ENCODE data around the gene RNF133.

Gene RNF133

GRCh38 chr7:122699017-122699416 lies at the start of gene RNF133:
TSS of gene RNF133 (minus strand) at chr7:122699117. CDS start at chr7:122698918, 199 bp downstream.
- H3K36me3 Mint-ChIP-seq, result no peaks in the 10 kb centered on the region
- no peaks in the 10 kb centered on the region for H3K27me3 Mint-ChIP-seq
- H3K27ac Mint-ChIP-seq, result no peak within 1 kb of the TSS
- peaks cover 15% of the 10 kb centered on the region for H3K9me3 Mint-ChIP-seq
- H3K4me1 Mint-ChIP-seq, result no peaks in the 10 kb centered on the region
- DNase-seq, result no peak
- CTCF ChIA-PET, result no interaction called here
- no peak within 1 kb of the TSS for H3K4me3 Mint-ChIP-seq

GRCh38 chr7:122748195-122748594 lies 49.3 kb upstream of the RNF133 start:
- H3K4me1 Mint-ChIP-seq, result no peaks in the 10 kb centered on the region
- CTCF ChIA-PET, result no interaction called here
- no peaks in the 10 kb centered on the region for H3K36me3 Mint-ChIP-seq
- H3K4me3 Mint-ChIP-seq, result no peak overlapping the region
- DNase-seq, result no peak
- no peaks in the 10 kb centered on the region for H3K9me3 Mint-ChIP-seq
- H3K27ac Mint-ChIP-seq, result no peak overlapping the region
- no peaks in the 10 kb centered on the region for H3K27me3 Mint-ChIP-seq

GRCh38 chr7:122746948-122747347 lies 48.0 kb upstream of the RNF133 start:
- H3K9me3 Mint-ChIP-seq, result no peaks in the 10 kb centered on the region
- no peaks in the 10 kb centered on the region for H3K4me1 Mint-ChIP-seq
- no peaks in the 10 kb centered on the region for H3K27me3 Mint-ChIP-seq
- no peak overlapping the region for H3K27ac Mint-ChIP-seq
- H3K36me3 Mint-ChIP-seq, result no peaks in the 10 kb centered on the region
- CTCF ChIA-PET, result no interaction called here
- no peak overlapping the region for H3K4me3 Mint-ChIP-seq
- DNase-seq, result no peak

GRCh38 chr7:122743211-122743610 lies 44.3 kb upstream of the RNF133 start:
- no peaks in the 10 kb centered on the region for H3K27me3 Mint-ChIP-seq

GRCh38 chr7:122738947-122739346 lies 40.0 kb upstream of the RNF133 start:
- Mint-ChIP-seq H3K9me3 (peaks cover 2% of the 10 kb centered on the region), H3K36me3 (no peaks in the 10 kb centered on the region), H3K4me3 (no peak overlapping the region), H3K27me3 (no peaks in the 10 kb centered on the region), H3K4me1 (no peaks in the 10 kb centered on the region), H3K27ac (no peak overlapping the region)
- CTCF ChIA-PET, result no interaction called here
- no peak for DNase-seq

More at GRCh38 chr7:122743211-122743610, 44.3 kb upstream of the RNF133 start:
- DNase-seq, result no peak
- CTCF ChIA-PET, result no interaction called here
- Mint-ChIP-seq H3K4me3 (no peak overlapping the region), H3K9me3 (no peaks in the 10 kb centered on the region), H3K36me3 (no peaks in the 10 kb centered on the region), H3K27ac (no peak overlapping the region), H3K4me1 (no peaks in the 10 kb centered on the region)

GRCh38 chr7:122736183-122736582 lies 37.3 kb upstream of the RNF133 start:
- Mint-ChIP-seq H3K27me3 (no peaks in the 10 kb centered on the region), H3K36me3 (no peaks in the 10 kb centered on the region), H3K27ac (no peak overlapping the region), H3K4me1 (no peaks in the 10 kb centered on the region), H3K9me3 (peaks cover 2% of the 10 kb centered on the region), H3K4me3 (no peak overlapping the region)
- CTCF ChIA-PET, result no interaction called here
- no peak for DNase-seq

- Mint-ChIP-seq H3K4me3 (no peak overlapping the region), H3K9me3 (peaks cover 2% of the 10 kb centered on the region), H3K36me3 (no peaks in the 10 kb centered on the region), H3K27ac (no peak overlapping the region), H3K4me1 (no peaks in the 10 kb centered on the region), H3K27me3 (no peaks in the 10 kb centered on the region)
- CTCF ChIA-PET, result no interaction called here
- DNase-seq, result no peak
Observed at GRCh38 chr7:122727759-122728158, 28.8 kb upstream of the RNF133 start.

- CTCF ChIA-PET, result no interaction called here
- H3K4me3 Mint-ChIP-seq, result no peak overlapping the region
- no peak overlapping the region for H3K27ac Mint-ChIP-seq
Observed at GRCh38 chr7:122727354-122727753, 28.4 kb upstream of the RNF133 start.

GRCh38 chr7:122726881-122727280 lies 28.0 kb upstream of the RNF133 start:
- Mint-ChIP-seq H3K27me3 (no peaks in the 10 kb centered on the region), H3K27ac (no peak overlapping the region), H3K9me3 (peaks cover 2% of the 10 kb centered on the region), H3K4me3 (no peak overlapping the region), H3K4me1 (no peaks in the 10 kb centered on the region), H3K36me3 (no peaks in the 10 kb centered on the region)
- CTCF ChIA-PET, result no interaction called here
- DNase-seq, result no peak

More at GRCh38 chr7:122727354-122727753, 28.4 kb upstream of the RNF133 start:
- no peak for DNase-seq
- H3K27me3 Mint-ChIP-seq, result no peaks in the 10 kb centered on the region
- no peaks in the 10 kb centered on the region for H3K4me1 Mint-ChIP-seq
- H3K9me3 Mint-ChIP-seq, result peaks cover 2% of the 10 kb centered on the region
- no peaks in the 10 kb centered on the region for H3K36me3 Mint-ChIP-seq

GRCh38 chr7:122724366-122724765 lies 25.4 kb upstream of the RNF133 start:
- Mint-ChIP-seq H3K4me3 (no peak overlapping the region), H3K4me1 (no peaks in the 10 kb centered on the region), H3K36me3 (no peaks in the 10 kb centered on the region), H3K9me3 (peaks cover 2% of the 10 kb centered on the region), H3K27ac (no peak overlapping the region), H3K27me3 (no peaks in the 10 kb centered on the region)
- CTCF ChIA-PET, result no interaction called here
- DNase-seq, result no peak

- Mint-ChIP-seq H3K27ac (no peak overlapping the region), H3K9me3 (peaks cover 2% of the 10 kb centered on the region), H3K4me1 (no peaks in the 10 kb centered on the region), H3K36me3 (no peaks in the 10 kb centered on the region), H3K27me3 (no peaks in the 10 kb centered on the region), H3K4me3 (no peak overlapping the region)
- CTCF ChIA-PET, result no interaction called here
- DNase-seq, result no peak
Observed at GRCh38 chr7:122719010-122719578, 20.2 kb upstream of the RNF133 start.

- no peaks in the 10 kb centered on the region for H3K27me3 Mint-ChIP-seq
- H3K27ac Mint-ChIP-seq, result no peak overlapping the region
- DNase-seq, result no peak
- CTCF ChIA-PET, result no interaction called here
- no peak overlapping the region for H3K4me3 Mint-ChIP-seq
- peaks cover 2% of the 10 kb centered on the region for H3K9me3 Mint-ChIP-seq
- H3K36me3 Mint-ChIP-seq, result no peaks in the 10 kb centered on the region
- no peaks in the 10 kb centered on the region for H3K4me1 Mint-ChIP-seq
Observed at GRCh38 chr7:122717356-122718089, 18.6 kb upstream of the RNF133 start.

GRCh38 chr7:122715183-122715582 lies 16.3 kb upstream of the RNF133 start:
- CTCF ChIA-PET, result interaction anchor here (0.6 kb wide), 1 partner anchor 242 kb away, joined by 3 read pairs; no protein-coding TSS in a partner anchor
- H3K4me1 Mint-ChIP-seq, result no peaks in the 10 kb centered on the region
- no peaks in the 10 kb centered on the region for H3K36me3 Mint-ChIP-seq
- H3K9me3 Mint-ChIP-seq, result no peaks in the 10 kb centered on the region
- no peak for DNase-seq
- H3K4me3 Mint-ChIP-seq, result no peak overlapping the region
- no peaks in the 10 kb centered on the region for H3K27me3 Mint-ChIP-seq
- no peak overlapping the region for H3K27ac Mint-ChIP-seq

- no peaks in the 10 kb centered on the region for H3K36me3 Mint-ChIP-seq
- no peak for DNase-seq
- no peaks in the 10 kb centered on the region for H3K4me1 Mint-ChIP-seq
- no peak overlapping the region for H3K4me3 Mint-ChIP-seq
- H3K9me3 Mint-ChIP-seq, result no peaks in the 10 kb centered on the region
- no peaks in the 10 kb centered on the region for H3K27me3 Mint-ChIP-seq
- H3K27ac Mint-ChIP-seq, result no peak overlapping the region
- CTCF ChIA-PET, result no interaction called here
Observed at GRCh38 chr7:122710916-122711315, 12.0 kb upstream of the RNF133 start.

- Mint-ChIP-seq H3K4me1 (no peaks in the 10 kb centered on the region), H3K27me3 (no peaks in the 10 kb centered on the region), H3K27ac (no peak overlapping the region), H3K9me3 (no peaks in the 10 kb centered on the region), H3K4me3 (no peak overlapping the region), H3K36me3 (no peaks in the 10 kb centered on the region)
- CTCF ChIA-PET, result no interaction called here
- no peak for DNase-seq
Observed at GRCh38 chr7:122709930-122710646, 11.2 kb upstream of the RNF133 start.

All from activated naive CD4-positive, alpha-beta T cell treated with anti-CD3 and anti-CD28 coated beads, Interleukin-2, amount 10 ng/mL, durations not matched to agents 7 days and 5 days (primary cell).